Endothelial cell of umbilical vein (primary cell): ENCODE results near the gene HSF2BP.

ENCODE experiments used
- EZH2 ChIP-seq: IDR thresholded peaks from 2 replicates; pipeline ENCODE4 v1.6.1; 2012; ENCODE audit warnings: borderline replicate concordance, low read depth, mild to moderate bottlenecking, moderate library complexity, low read length, inconsistent platforms; ENCODE audit not compliant: severe bottlenecking
- JUN ChIP-seq: IDR thresholded peaks from 2 replicates; pipeline ENCODE4 v1.6.1; 2011; ENCODE audit warnings: borderline replicate concordance, low read depth; ENCODE audit not compliant: insufficient read length, insufficient read depth
- MAX ChIP-seq: IDR thresholded peaks from 2 replicates; pipeline ENCODE4 v1.6.1; 2011; ENCODE audit not compliant: insufficient read depth, insufficient read length
- POLR2A ChIP-seq: IDR thresholded peaks from 2 replicates; pipeline ENCODE4 v1.6.1; 2012; ENCODE audit warnings: low read depth, mild to moderate bottlenecking, control low read depth, low read length
- TF ChIP-seq, protein P1 (sequence below), 2 donors: IDR thresholded peaks; 1 replicate in 1 of 2; 2 replicates in 1 of 2; pipeline ENCODE4 v1.5.1; 2011; ENCODE audit warnings: low read length in 2 of 2, mild to moderate bottlenecking in 2 of 2, moderate library complexity in 2 of 2, control low read depth in 1 of 2, inconsistent platforms in 1 of 2, low read depth in 1 of 2; ENCODE audit not compliant: insufficient read depth in 1 of 2; ENCODE audit errors: extremely low read depth in 1 of 2

GRCh38 chr21:43657355-43658087 is 1.8 kb downstream of the HSF2BP start:
- TF ChIP-seq, protein P1, sequence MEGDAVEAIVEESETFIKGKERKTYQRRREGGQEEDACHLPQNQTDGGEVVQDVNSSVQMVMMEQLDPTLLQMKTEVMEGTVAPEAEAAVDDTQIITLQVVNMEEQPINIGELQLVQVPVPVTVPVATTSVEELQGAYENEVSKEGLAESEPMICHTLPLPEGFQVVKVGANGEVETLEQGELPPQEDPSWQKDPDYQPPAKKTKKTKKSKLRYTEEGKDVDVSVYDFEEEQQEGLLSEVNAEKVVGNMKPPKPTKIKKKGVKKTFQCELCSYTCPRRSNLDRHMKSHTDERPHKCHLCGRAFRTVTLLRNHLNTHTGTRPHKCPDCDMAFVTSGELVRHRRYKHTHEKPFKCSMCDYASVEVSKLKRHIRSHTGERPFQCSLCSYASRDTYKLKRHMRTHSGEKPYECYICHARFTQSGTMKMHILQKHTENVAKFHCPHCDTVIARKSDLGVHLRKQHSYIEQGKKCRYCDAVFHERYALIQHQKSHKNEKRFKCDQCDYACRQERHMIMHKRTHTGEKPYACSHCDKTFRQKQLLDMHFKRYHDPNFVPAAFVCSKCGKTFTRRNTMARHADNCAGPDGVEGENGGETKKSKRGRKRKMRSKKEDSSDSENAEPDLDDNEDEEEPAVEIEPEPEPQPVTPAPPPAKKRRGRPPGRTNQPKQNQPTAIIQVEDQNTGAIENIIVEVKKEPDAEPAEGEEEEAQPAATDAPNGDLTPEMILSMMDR (IDR thresholded peaks at IDR 0.05; ENCODE audit: extremely low read depth in 1 of 2, insufficient read depth in 1 of 2, low read depth in 1 of 2, low read length in 2 of 2), result no peak
- TF ChIP-seq MAX, result no peak
- TF ChIP-seq EZH2, result no peak
- peak; percentile 61 for TF ChIP-seq JUN
- no peak for TF ChIP-seq POLR2A
